Fibroblast of villous mesenchyme (primary cell): ENCODE measurements around the gene NENF. TPM values are rescaled to one million over a fixed set of nuclear protein-coding genes. Genes with fewer than 3 reads are reported as not detected.

Experiments used
- DNase-seq: peaks from one replicate; pipeline ENCODE4 v3.0.0-alpha.2; 2010; ENCODE audit warnings: low read depth
- H3K4me3 ChIP-seq: 2 replicates; pipeline ENCODE4 v1.5.1; 2011; ENCODE audit warnings: low read depth, mild to moderate bottlenecking, low read length
- CTCF ChIP-seq: IDR thresholded peaks from 2 replicates; pipeline ENCODE4 v1.5.1; 2012; ENCODE audit warnings: low read depth, mild to moderate bottlenecking, low read length; ENCODE audit not compliant: insufficient read depth
- total RNA-seq: library from RNA; depleted of rRNA; stranded (reverse); fragments of >200 nt; gene quantifications from 2 replicates; pipeline ENCODE4 v1.2.3, GENCODE V29; 2012

The NENF gene
- total RNA-seq, 1 donor: 26.8 TPM

DNA sequence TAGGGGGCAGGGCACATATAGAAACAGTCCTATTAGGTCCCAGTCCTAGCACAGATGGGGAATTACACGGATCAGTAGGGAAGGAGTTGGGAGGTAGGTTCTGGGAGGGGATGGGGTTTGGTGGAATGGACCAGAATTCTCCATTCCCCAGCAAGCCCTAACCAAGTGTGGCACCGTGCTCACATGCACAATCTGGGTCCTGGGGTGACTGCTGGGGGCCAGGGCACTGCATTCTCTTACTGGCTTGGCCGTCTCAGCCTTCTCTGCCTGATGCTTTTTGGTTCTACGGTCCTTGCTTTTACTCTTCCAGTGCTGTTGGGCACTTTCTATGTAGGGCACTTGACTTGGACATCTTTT, 53.9 kb downstream of the NENF start:
- DNase-seq: no peak
- no peak for TF ChIP-seq CTCF
- no peak overlapping the region for H3K4me3 ChIP-seq

DNA sequence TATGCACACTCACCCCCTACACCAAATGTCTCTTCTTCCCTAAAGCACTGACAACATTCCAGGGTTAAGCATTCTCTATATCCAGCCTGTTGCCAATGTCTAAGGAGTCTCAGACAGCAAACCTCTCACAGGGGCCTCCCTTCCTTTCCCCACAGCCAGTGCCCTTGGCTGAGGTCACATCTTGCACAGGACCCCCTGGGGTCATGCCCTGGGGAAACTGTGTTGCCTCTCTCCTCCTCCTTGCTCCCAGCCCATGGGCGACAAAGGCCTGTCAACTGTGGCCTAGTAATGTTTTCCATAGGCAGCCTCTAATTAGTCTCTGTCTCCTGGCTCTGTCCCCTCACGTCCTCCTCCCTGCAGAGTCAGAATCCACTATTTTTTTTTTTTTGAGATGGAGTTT, 54.6 kb downstream of the NENF start:
- no peak for DNase-seq
- no peak overlapping the region for H3K4me3 ChIP-seq
- TF ChIP-seq CTCF: no peak

DNA sequence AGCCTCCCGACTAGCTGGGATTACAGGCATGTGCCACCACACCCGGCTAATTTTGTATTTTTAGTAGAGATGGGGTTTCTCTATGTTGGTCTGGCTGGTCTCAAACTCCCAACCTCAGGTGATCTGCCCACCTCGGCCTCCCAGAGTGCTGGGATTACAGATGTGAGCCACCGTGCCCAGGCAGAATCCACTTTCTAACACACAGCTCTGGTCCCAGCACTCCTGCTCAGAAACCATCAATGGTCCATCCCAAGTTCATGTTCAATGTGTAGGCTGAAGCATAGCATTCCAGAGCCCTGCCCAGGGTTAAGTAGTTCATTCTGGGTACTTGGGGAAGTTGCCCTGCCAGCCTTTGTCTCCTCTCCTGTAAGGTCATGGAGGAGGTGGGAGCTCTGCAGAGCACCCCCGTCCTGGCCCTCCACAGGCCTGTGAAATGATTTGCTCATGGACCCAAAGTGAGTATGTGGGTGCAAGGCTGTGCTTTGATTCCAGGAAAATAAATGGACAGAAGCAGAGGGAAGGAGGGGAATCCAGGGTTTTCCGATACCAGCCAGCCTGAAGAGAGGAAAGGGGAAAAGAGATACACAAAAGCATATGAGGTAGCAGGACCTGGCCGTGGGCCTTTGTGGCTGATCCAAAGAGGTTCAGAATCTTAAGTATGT, 55.2 kb downstream of the NENF start:
- no peak for TF ChIP-seq CTCF
- H3K4me3 ChIP-seq: no peak overlapping the region
- no peak for DNase-seq

DNA sequence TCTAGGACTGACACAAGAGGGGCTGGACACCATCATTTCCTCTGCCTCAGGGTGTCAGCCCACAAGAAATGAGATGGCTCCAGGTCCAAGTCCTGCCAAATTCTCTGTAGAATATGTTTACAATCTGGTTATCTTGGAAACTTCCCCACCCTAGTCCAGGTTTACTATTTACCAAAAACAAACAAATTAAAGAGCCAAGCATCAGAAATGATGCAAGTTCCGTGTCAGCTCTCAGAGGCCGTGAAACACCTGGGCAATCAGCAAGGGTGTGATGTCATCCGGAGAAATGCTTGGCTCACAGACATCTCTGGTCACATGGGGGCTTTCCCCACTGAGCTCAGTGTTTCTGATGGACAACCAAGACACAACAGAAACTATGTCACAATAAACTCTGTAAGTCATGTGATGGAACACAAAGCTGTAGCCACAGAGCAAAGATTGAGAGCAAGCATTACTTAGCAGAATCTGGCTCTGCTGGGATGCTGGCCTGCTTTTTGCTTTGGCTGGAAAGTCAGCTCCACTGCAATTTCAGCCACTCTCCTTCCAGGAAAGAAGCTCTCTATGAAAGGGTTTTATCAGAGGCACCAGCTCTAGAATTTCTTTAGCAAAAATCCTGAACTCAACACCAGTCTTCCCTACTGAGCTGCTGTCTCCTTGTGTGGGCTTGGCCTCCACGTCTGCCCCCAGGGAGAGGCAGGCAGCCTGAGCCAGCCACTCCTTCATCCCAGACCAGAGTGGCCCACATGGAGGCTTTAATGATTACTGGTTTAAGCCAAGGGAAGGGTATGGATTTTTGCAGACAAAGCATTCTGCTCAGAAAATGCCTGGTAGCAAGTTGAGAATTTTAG, 55.9 kb downstream of the NENF start:
- TF ChIP-seq CTCF: no peak
- DNase-seq: peak; percentile 88
- no peak overlapping the region for H3K4me3 ChIP-seq

DNA sequence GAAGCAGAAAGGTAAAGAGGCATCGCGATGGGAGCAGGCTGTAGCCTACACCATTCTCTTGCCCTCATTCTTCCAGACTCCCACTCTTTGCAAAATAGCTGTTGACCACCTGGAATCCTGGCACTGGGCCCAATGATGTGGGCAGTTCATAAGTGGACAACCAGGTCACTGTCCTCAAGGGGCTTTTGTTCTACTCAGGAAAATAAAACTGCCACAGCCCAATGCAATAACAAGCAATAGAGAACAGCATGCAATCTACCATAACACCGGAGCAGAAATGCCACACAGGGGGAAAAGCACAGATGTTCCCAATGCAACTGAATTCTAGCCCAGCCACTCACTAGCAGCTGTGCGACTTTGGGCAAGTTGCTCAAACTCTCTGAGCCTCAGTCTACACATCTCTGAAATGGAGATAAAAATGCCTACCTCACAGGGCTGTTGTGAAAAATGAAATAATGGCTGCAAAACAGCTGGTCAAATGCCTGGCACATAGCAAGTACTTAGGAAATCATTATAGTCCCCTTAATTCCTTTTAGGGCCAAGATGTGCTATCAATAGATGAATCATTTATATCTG, 56.7 kb downstream of the NENF start:
- no peak overlapping the region for H3K4me3 ChIP-seq
- no peak for TF ChIP-seq CTCF
- no peak for DNase-seq

- DNase-seq: no peak
- no peak overlapping the region for H3K4me3 ChIP-seq
- no peak for TF ChIP-seq CTCF
These were observed 57.6 kb downstream of the NENF start for GRCh38 chr1:212490276-212490675.
